SK-N-MC (cell line): ENCODE results near the gene ANKRD66.

Source experiments
- EZH2 ChIP-seq: fragments of 200-600 bp; sonication (generic); IDR thresholded peaks from one replicate; pipeline ENCODE4 v1.6.1; 2017; ENCODE audit warnings: antibody characterized with exemption
- POLR2AphosphoS5 ChIP-seq: IDR thresholded peaks from 2 replicates; pipeline ENCODE4 v1.6.1; 2012; ENCODE audit warnings: mild to moderate bottlenecking, low read depth, low read length, borderline replicate concordance

DNA sequence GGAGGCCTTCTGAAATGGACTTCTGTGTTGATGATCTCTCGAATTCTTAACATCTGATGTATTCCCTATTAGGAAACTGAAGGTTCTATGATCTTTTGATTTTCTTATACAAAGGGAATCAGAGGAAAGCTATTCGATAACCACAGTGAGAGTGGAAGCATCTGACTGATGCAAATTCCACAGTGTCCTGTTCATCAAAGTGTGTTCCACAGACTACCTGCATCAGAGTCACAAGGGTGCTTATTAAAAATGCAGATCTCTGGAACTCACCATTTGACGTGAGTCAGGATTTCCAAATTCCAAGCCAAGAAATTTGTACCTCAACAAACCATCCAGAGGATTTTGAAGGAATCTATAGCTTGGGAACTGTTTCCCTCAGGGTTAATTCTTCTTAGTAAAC lies 42.1 kb downstream of the ANKRD66 start:
- TF ChIP-seq POLR2AphosphoS5 = no peak
- TF ChIP-seq EZH2 = no peak
